ENCODE results near the gene FER. TPM values are rescaled to one million over a fixed set of nuclear protein-coding genes. Genes with fewer than 3 reads are reported as not detected.

The FER gene
- total and polyA plus RNA-seq, 9 of the 15 experiments (the other 6 are each of a cell fraction or from before 2014, with no cell fraction given), result 6.7 to 18.2 (median 8.9) TPM

DNA sequence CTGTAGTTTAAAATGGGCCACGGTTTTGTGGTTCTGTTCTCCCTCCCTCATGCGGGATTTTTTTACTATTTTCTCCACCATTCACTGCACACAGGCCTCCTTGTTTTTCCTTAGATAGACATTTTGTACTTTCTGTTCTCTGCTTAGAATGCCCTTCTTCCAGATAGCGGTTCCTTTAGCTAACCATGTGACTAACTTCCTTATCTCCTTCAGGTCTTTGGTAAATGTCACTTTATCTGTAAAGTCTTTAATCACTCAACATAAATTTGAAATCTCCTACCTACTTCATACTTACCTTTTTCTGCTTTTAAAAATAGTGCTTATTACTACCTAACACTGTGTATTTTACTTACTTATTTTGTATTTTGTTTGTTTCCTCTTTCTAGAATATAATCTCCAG lies 15.0 kb downstream of the FER start (continued):
- TF ChIP-seq SFPQ (IDR thresholded peaks at IDR 0.05; ENCODE audit: low read depth, low read length), result no peak
- TF ChIP-seq TOE1 (IDR thresholded peaks at IDR 0.05; ENCODE audit: borderline replicate concordance), result 0 out of 2 replicates have a peak, but pooled peaks have one; percentile 39
- no peak for TF ChIP-seq TOE1 (CRISPR knock-in tag; IDR thresholded peaks at IDR 0.05; ENCODE audit: borderline replicate concordance, low read depth)
- no peak for TF ChIP-seq ZNF143 (CRISPR knock-in tag; IDR thresholded peaks at IDR 0.05)
- TF ChIP-seq CREB1 (IDR thresholded peaks at IDR 0.05), result no peak
- no peak for TF ChIP-seq CREB1 (CRISPR knock-in tag; IDR thresholded peaks at IDR 0.05)
- peak; percentile 50; the same call in 1 of the 2 replicates for TF ChIP-seq DPF2 (IDR thresholded peaks at IDR 0.05)
- no peak for TF ChIP-seq ZNF551 (CRISPR knock-in tag; IDR thresholded peaks at IDR 0.05)
- TF ChIP-seq ZNF431 (CRISPR knock-in tag; IDR thresholded peaks at IDR 0.05), result no peak
- TF ChIP-seq CREB3L1 (IDR thresholded peaks at IDR 0.05; ENCODE audit: borderline replicate concordance, low read depth), result no peak
- no peak for TF ChIP-seq POLR2AphosphoS5 (IDR thresholded peaks at IDR 0.05; ENCODE audit: control insufficient read depth, insufficient read depth, low read depth, low read length)
- peak; percentile 52 for TF ChIP-seq ARID1B (IDR thresholded peaks at IDR 0.05)
- TF ChIP-seq, protein P1, sequence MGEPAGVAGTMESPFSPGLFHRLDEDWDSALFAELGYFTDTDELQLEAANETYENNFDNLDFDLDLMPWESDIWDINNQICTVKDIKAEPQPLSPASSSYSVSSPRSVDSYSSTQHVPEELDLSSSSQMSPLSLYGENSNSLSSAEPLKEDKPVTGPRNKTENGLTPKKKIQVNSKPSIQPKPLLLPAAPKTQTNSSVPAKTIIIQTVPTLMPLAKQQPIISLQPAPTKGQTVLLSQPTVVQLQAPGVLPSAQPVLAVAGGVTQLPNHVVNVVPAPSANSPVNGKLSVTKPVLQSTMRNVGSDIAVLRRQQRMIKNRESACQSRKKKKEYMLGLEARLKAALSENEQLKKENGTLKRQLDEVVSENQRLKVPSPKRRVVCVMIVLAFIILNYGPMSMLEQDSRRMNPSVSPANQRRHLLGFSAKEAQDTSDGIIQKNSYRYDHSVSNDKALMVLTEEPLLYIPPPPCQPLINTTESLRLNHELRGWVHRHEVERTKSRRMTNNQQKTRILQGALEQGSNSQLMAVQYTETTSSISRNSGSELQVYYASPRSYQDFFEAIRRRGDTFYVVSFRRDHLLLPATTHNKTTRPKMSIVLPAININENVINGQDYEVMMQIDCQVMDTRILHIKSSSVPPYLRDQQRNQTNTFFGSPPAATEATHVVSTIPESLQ (CRISPR knock-in tag; IDR thresholded peaks at IDR 0.05), result no peak
- no peak for TF ChIP-seq MNT (conservative IDR thresholded peaks at IDR 0.05)
- TF ChIP-seq ZZZ3 (IDR thresholded peaks at IDR 0.05), result no peak
